HG02759 (cell line): ENCODE data around the gene BHLHA9.
"Not testable (repeated sequence)": the region's sequence is repeated elsewhere in the genome, so short reads cannot be mapped to it uniquely, and the experiment has no call there.

ENCODE experiments used
- ATAC-seq: cut with Tn5 transposase; IDR thresholded peaks from one replicate; pipeline ENCODE4 v1.9.1; 2021; ENCODE audit warnings: mild to moderate bottlenecking, moderate library complexity; ENCODE audit not compliant: unreplicated experiment

The BHLHA9 gene

DNA sequence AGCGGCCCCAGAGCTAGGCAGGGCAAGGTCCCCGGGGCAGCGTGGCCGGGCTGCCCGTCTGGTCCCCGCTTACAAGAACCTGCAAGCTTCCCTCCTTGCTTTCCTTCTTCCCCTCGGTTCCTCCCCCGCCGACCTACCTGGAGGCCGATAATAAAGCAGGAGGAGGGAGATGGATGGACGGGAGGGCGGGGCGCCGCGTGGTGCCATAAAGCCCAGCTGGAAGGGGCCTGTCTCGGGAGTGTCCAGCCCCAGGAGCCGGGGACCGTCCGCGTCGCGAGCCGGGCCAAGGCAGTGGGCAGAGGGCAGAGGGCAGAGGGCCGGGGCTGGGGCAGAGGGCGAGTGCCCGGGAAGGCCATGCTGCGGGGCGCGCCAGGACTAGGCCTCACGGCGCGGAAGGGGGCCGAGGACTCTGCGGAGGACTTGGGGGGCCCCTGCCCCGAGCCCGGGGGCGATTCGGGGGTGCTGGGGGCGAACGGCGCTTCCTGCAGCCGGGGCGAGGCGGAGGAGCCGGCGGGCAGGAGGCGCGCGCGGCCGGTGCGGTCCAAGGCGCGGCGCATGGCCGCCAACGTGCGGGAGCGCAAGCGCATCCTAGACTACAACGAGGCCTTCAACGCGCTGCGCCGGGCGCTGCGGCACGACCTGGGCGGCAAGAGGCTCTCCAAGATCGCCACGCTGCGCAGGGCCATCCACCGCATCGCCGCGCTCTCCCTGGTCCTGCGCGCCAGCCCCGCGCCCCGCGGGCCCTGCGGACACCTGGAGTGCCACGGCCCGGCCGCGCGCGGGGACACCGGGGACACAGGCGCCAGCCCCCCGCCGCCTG lies at the start of gene BHLHA9:
Gene BHLHA9 (plus strand): TSS at position 235 of the 820 bp plus-strand sequence. CDS start 120 bp downstream, at position 355.
- ATAC-seq: no peak

DNA sequence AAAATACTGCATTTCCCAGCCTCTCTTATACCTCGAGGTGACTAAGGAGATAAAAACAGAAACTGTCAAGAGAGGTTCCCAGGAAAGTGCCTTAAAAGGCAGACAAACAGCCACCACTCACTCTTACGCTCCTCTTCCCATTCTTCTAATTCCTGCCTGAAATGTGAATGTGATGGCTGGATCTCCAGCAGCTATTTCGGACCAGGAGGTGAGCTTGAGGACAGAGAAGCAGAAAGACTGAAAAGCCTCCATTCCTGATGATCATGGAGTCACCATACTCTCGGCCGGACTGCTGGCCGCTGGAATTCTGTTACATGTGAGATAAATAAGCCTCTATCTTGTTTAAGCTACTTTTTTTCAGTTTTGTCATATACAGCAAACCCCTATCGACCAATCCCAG lies 49.0 kb upstream of the BHLHA9 start:
- ATAC-seq: no peak

DNA sequence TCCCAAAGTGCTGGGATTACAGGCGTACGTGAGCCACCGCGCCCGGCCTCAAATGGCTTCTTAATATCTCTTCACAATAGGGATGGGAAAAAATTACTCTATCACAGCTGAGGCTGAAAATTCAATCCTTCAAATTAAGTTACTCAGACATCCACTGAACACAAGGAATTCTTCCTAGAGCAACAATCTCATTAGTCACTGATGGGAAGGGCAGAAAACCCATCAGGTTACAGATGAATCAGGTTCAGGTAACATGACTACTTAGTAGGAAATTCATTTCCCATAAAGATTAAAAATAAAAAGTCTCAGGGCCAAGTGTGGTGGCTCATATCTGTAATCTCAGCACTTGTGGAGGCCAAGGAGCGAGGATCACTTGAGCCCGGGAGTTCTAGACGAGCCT lies 47.9 kb upstream of the BHLHA9 start:
- no peak for ATAC-seq

GRCh38 chr17:1223662-1224061 lies 46.6 kb upstream of the BHLHA9 start:
- no peak for ATAC-seq

DNA sequence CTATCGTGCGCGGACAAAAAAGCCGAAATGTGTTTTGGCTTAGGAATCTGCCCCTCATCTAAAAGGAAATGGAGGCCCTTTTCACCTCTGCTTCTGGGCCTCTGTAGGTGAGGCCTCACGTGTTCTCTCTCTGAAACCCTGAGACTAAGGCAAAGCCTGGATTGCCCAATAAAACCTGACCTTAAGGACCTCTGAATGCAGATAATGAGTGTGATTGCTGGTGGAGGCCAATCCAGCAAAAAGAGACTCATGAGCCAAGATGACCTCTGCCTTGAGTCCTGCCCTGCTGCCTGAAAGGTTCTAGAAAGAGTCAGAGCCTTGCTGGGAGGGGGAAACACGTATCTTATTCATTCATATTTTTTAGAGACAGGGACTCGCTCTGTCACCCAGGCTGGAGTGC lies 45.9 kb upstream of the BHLHA9 start:
- ATAC-seq: no peak

DNA sequence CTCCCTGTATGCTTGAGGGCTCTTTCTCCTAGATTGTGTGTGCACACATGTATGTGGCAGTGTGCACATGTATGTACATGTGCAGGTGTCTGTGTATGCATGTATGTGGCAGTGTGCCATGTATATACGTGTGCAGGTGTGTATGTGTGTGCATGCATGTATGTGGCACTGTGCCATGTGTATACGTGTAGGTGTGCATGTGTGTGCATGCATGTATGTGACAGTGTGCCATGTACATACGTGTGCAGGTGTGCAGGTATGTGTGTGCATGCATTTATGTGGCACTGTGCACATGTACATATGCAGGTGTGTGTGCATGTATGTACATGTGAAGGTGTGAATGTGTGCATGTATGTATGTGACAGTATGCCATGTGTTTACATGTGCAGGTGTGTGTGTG lies 43.9 kb upstream of the BHLHA9 start:
- no peak for ATAC-seq

- no peak for ATAC-seq
Measured at GRCh38 chr17:1227365-1227764, 42.9 kb upstream of the BHLHA9 start.

DNA sequence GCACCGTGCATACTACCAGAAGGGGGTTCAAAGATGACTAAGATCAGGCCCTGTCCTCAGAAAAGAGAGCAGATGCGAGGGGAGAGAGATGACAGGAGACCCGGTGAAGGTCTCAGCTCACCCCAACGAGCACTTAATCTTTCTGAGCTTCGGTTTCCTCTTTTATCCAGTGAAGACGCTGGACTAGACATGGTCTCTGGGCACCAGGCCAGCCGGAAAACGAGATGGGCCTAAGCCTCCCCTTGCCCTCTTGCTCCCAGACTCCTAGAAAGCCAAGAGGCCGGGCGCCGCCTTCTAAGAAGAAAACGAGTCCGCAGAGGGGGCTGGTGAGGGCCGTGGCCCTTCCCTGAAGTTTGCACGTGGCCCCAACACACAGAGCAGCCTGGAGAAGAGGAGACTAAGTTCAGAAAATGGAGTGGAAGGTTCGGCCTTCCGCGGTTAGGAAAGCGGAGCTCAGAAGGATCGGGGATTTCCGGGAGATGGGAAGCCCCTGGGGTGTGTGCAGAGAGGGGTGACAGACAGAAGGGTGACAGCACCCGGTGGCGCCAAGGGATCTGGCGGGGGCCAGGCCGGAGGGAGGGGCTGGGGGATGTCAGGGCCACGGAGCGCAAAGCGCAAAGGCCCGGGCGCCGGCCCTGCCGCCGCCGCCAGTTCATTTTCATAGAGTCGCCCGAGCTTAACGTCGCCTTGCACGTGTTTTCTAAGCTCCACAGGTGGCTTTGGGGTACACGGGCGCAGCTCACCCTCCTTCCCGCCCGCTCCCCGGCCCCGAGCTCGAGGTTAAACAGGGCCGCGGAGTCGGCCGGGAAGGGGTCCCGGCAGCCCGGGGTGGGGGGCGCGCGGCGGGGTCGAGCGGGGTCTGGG lies 42.1 kb upstream of the BHLHA9 start:
- peak; percentile 49 for ATAC-seq

DNA sequence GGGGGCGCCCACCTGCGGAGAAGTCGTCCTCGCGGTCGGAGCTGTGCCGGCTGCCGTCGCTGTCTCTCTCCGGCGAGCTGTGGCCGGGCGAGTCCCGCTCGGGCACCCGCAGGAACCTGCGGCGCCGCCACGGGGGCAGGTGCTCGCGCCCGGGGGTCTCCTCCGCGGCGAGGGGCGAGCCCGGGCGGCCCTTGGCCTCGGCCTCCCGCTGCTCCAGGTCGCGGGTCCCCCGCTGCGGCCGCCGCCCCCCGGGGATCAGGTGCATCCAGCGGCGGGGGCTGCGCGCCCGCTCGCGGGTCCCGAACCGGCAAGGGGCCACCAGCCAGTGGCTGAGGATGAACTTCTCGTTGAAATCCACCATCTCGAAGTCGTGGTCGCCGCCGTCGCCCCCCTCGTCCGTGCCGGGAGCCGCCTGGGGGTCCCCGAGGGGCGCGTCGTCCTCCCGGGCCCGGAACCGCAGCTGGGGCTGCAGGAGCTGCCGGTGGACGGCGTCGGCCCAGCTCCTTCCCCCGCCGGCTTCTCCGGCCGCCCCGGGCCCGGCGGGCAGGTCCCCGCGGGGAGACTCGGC lies 41.4 kb upstream of the BHLHA9 start:
- peak; percentile 22 for ATAC-seq

DNA sequence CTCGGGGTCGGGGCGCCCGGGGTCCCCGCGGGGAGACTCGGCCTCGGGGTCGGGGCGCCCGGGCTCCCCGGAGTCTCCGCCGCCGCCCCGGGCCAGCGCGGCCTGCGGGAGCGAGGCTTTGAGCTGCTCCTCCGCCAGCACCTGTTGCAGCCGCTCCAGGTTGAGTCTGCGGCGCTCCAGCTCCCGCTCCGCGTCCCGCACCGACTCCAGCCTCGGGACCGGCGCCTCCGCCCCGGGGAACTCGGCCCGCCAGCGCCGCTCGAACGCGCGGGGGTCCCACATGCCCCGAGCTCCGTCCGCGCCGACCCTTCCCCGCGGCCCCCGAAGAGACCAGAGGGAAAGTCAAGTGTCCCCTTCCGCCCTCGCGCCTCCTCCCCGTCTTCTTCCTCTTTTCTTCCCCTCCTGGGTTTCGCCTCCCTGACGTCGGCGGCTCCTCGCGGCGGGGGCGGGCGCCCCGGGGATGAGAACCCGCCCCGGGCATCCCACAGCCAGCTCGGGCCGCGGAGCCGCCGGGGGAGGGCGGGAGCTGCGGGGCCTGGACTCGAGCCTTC lies 40.8 kb upstream of the BHLHA9 start:
- ATAC-seq: peak; percentile 55

DNA sequence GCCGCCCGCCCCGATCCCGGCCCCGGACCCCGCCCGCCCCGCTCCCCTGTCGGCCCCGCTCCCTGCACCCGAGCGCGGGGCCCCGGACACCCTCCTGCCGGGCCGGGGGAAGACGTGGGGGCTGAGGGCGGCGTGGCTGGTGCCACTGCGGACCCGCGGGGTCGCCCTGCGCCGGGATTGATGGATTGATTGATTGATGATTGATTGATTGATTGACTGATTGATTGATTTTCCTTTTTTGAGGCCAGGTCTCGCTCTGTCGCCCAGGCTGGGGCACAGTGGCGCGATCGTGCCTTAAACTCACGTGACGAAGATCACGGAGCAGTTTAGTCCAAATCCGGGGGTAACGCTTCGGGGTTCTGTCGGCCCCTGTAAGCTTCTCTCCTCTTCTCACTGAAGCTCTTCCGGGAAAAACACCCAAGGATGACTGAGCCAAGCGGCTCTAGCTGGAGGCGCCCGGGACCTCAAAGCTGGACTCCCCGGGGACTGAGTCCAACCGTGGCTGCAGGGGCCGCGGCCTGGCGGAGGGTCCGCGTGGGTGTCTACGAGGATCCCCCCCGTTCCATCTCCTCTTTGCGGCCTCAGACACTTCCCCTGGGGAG lies 40.2 kb upstream of the BHLHA9 start:
- no peak for ATAC-seq

DNA sequence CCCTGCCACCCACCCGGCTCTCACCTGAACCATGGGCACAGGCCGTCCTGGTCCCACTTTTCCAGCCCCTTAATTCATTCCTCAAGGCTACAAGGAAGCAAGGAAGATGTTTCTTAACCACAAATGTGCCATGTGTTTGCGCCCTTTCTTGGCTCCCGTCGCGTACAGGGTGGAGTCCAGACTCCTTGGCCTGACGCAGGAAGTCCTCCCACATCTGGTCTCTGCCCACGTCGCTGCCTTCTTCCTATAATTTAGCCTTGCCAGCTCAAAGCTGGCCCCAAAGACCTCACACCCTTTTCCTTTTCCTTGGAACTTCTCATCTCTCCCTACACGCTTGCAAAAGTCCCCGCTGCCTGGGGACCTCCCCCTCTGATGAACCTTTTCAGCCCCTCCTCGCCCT lies 38.8 kb upstream of the BHLHA9 start:
- ATAC-seq: no peak

GRCh38 chr17:1232331-1232730 lies 37.9 kb upstream of the BHLHA9 start:
- no peak for ATAC-seq

- ATAC-seq: no peak
Measured at GRCh38 chr17:1232786-1233185, 37.5 kb upstream of the BHLHA9 start.

- no peak for ATAC-seq
Measured at GRCh38 chr17:1234455-1234854, 35.8 kb upstream of the BHLHA9 start.

- ATAC-seq: no peak
Measured at GRCh38 chr17:1237471-1237870, 32.8 kb upstream of the BHLHA9 start.

- ATAC-seq: no peak
Measured at GRCh38 chr17:1239210-1239609, 31.0 kb upstream of the BHLHA9 start.

- ATAC-seq: not testable (repeated sequence)
Measured at GRCh38 chr17:1240426-1240825, 29.8 kb upstream of the BHLHA9 start.

DNA sequence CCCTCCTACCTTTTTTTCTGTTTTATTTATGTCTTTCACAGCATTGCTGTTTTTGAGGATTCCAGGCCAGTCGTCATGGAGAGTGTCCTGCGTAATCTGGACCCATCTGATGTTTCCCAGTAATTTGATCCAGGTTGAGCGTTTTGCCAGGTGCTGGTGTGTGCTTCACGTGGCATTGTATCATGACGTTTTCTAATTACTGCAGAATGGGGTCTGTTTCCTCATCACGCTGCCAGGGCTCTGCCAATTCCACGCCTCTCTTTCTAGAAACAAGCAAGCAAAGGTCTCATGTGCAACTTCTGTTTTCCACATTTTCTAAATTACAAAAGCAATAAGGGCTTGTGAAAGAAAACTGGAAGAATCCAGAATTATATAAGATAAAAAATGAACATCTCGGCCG lies 28.3 kb upstream of the BHLHA9 start:
- ATAC-seq: no peak

DNA sequence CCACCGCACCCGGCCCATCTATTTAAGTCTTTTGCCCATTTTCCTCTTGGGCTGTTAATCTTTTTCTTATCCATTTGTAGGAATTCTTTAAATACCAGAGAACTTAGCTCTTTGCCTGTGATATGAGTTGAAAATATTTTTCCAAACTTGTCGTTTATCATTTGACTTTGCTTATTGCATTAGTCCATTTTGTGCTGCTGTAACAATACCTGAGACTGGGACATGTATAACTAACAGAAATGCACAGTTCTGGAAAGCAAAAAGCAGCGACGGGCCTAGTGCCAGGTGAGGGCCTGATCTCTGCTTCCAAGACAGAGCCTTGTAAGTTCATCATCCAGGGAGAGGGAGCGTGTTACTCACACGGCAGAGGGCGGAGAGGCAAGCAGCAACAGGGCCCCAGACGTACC lies 25.6 kb upstream of the BHLHA9 start:
- no peak for ATAC-seq
